Right hindlimb (tissue), 1 donor: Measurements from ENCODE around the gene CLOCK.

Source experiments
- DNase-seq: peaks from one replicate; pipeline ENCODE4 v3.0.0-alpha.2; 2018

The CLOCK gene

GRCh38 chr4:55540271-55540670 lies 6.4 kb downstream of the CLOCK start:
- DNase-seq: no peak

- DNase-seq: no peak
Observed at GRCh38 chr4:55539658-55540057, 7.1 kb downstream of the CLOCK start.

- DNase-seq: no peak
Observed at GRCh38 chr4:55538531-55538930, 8.2 kb downstream of the CLOCK start.

- DNase-seq: no peak
Observed at GRCh38 chr4:55534306-55534705, 12.4 kb downstream of the CLOCK start.

- no peak for DNase-seq
Observed at GRCh38 chr4:55530691-55531090, 16.0 kb downstream of the CLOCK start.

GRCh38 chr4:55530167-55530566 lies 16.5 kb downstream of the CLOCK start:
- no peak for DNase-seq

GRCh38 chr4:55528491-55528890 lies 18.2 kb downstream of the CLOCK start:
- DNase-seq: no peak

- DNase-seq: no peak
Observed at GRCh38 chr4:55524844-55525571, 21.7 kb downstream of the CLOCK start.

- no peak for DNase-seq
Observed at GRCh38 chr4:55518442-55518841, 28.3 kb downstream of the CLOCK start.

- no peak for DNase-seq
Observed at GRCh38 chr4:55517526-55518229, 29.0 kb downstream of the CLOCK start.

GRCh38 chr4:55512922-55513571 lies 33.7 kb downstream of the CLOCK start:
- no peak for DNase-seq

- no peak for DNase-seq
Observed at GRCh38 chr4:55512077-55512476, 34.6 kb downstream of the CLOCK start.

GRCh38 chr4:55510685-55511084 lies 36.0 kb downstream of the CLOCK start:
- DNase-seq: no peak

- DNase-seq: no peak
Observed at GRCh38 chr4:55509266-55509665, 37.4 kb downstream of the CLOCK start.

- DNase-seq: no peak
Observed at GRCh38 chr4:55507612-55508011, 39.1 kb downstream of the CLOCK start.

GRCh38 chr4:55503169-55503568 lies 43.5 kb downstream of the CLOCK start:
- no peak for DNase-seq

- no peak for DNase-seq
Observed at GRCh38 chr4:55500072-55500471, 46.6 kb downstream of the CLOCK start.

GRCh38 chr4:55499495-55499894 lies 47.2 kb downstream of the CLOCK start:
- no peak for DNase-seq

- no peak for DNase-seq
Observed at GRCh38 chr4:55498051-55498450, 48.7 kb downstream of the CLOCK start.

- no peak for DNase-seq
Observed at GRCh38 chr4:55491486-55491885, 55.2 kb downstream of the CLOCK start.

GRCh38 chr4:55488716-55489115 lies 58.0 kb downstream of the CLOCK start:
- DNase-seq: no peak

GRCh38 chr4:55485821-55486220 lies 60.9 kb downstream of the CLOCK start:
- DNase-seq: no peak

- no peak for DNase-seq
Observed at GRCh38 chr4:55483315-55483714, 63.4 kb downstream of the CLOCK start.
